HepG2 (cell line): Measurements from ENCODE around the gene ADSS1. TPM values are rescaled to one million over a fixed set of nuclear protein-coding genes. Genes with fewer than 3 reads are reported as not detected.

Source experiments
- AFF4 ChIP-seq: sonication (generic); formaldehyde crosslinking; IDR thresholded peaks from 2 replicates; pipeline ENCODE4 v1.4.0; 2020; ENCODE audit warnings: missing genetic modification reagents
- BCLAF1 ChIP-seq: fragments of 450-650 bp; IDR thresholded peaks from 2 replicates; pipeline ENCODE4 v1.6.1; 2017; ENCODE audit warnings: mild to moderate bottlenecking
- GLI4 ChIP-seq: sonication (generic); formaldehyde crosslinking; IDR thresholded peaks from 2 replicates; pipeline ENCODE4 v1.5.1; 2020; ENCODE audit warnings: missing genetic modification reagents, mild to moderate bottlenecking, moderate library complexity, borderline replicate concordance
- KMT2A ChIP-seq: sonication (generic); formaldehyde crosslinking; IDR thresholded peaks from 2 replicates; pipeline ENCODE4 v1.4.0; 2020; ENCODE audit warnings: missing genetic modification reagents
- MIER3 ChIP-seq: IDR thresholded peaks from 2 replicates; pipeline ENCODE4 v1.6.1; 2016; ENCODE audit warnings: missing compliant biosample characterization, borderline replicate concordance
- MXD3 ChIP-seq: IDR thresholded peaks from 2 replicates; pipeline ENCODE4 v1.6.1; 2016; ENCODE audit warnings: mild to moderate bottlenecking, missing biosample characterization, missing genetic modification reagents
- SMYD3 ChIP-seq: sonication (generic); formaldehyde crosslinking; IDR thresholded peaks from 2 replicates; pipeline ENCODE4 v1.8.1; 2023; ENCODE audit warnings: mild to moderate bottlenecking, missing genetic modification reagents
- SPEN ChIP-seq: sonication (generic); formaldehyde crosslinking; IDR thresholded peaks from 2 replicates; pipeline ENCODE4 v1.5.1; 2020; ENCODE audit warnings: low read depth, mild to moderate bottlenecking, missing genetic modification reagents
- STAT5B ChIP-seq: sonication (generic); formaldehyde crosslinking; IDR thresholded peaks from 2 replicates; pipeline ENCODE4 v1.4.0; 2020; ENCODE audit warnings: missing genetic modification reagents
- TCF12 ChIP-seq, 2 experiments: fragments of 450-650 bp in 1 of 2; sonication (generic) in 1 of 2; formaldehyde crosslinking in 1 of 2; IDR thresholded peaks; 2 replicates each; pipeline versions ENCODE4 v1.6.1 to v1.8.0; 2017 to 2022; ENCODE audit warnings: antibody characterized with exemption in 1 of 2, mild to moderate bottlenecking in 1 of 2, missing genetic modification reagents in 1 of 2, moderate library complexity in 1 of 2
- ZBTB1 ChIP-seq: sonication (generic); formaldehyde crosslinking; IDR thresholded peaks from 2 replicates; pipeline ENCODE4 v1.4.0; 2020; ENCODE audit warnings: missing genetic modification reagents, borderline replicate concordance
- ZEB1 ChIP-seq: IDR thresholded peaks from 2 replicates; pipeline ENCODE4 v1.6.1; 2012; ENCODE audit warnings: mild to moderate bottlenecking, low read depth, inconsistent platforms; ENCODE audit not compliant: insufficient replicate concordance
- ZFAT ChIP-seq: sonication (generic); formaldehyde crosslinking; conservative IDR thresholded peaks from 2 replicates; pipeline ENCODE4 v1.8.1; 2023; ENCODE audit warnings: missing genetic modification reagents, inconsistent platforms
- ZMYM2 ChIP-seq: sonication (generic); formaldehyde crosslinking; IDR thresholded peaks from 2 replicates; pipeline ENCODE4 v1.8.0; 2022; ENCODE audit warnings: mild to moderate bottlenecking, missing genetic modification reagents
- ZNF333 ChIP-seq: sonication (generic); formaldehyde crosslinking; IDR thresholded peaks from 2 replicates; pipeline ENCODE4 v1.4.0; 2020; ENCODE audit warnings: mild to moderate bottlenecking, missing genetic modification reagents, borderline replicate concordance
- ZNF33A ChIP-seq: sonication (generic); formaldehyde crosslinking; IDR thresholded peaks from 2 replicates; pipeline ENCODE4 v1.5.1; 2020; ENCODE audit warnings: missing genetic modification reagents, mild to moderate bottlenecking, moderate library complexity, borderline replicate concordance
- ZSCAN20 ChIP-seq: sonication (generic); formaldehyde crosslinking; IDR thresholded peaks from 2 replicates; pipeline ENCODE4 v1.4.0; 2020; ENCODE audit warnings: missing genetic modification reagents, mild to moderate bottlenecking, borderline replicate concordance
- polyA plus RNA-seq, 8 experiments: library from polyadenylated mRNA; depleted of rRNA in 3 of 8; stranded (reverse) in 7 of 8; unstranded in 1 of 8; fragments of >200 nt; fragmentation: Illumina TruSeq in 4 of 8; extraction: Trizol in 4 of 8; gene quantifications; 2 replicates each; pipeline versions ENCODE4 v1.2.1 to v1.2.3, GENCODE V29; 2011 to 2016; ENCODE audit warnings: low read depth in 4 of 8, missing spikeins in 1 of 8, mixed read lengths in 1 of 8; ENCODE audit not compliant: insufficient read depth in 1 of 8
- total RNA-seq, 5 experiments: library from RNA; depleted of rRNA; stranded (reverse); fragments of >200 nt; fragmentation: Illumina TruSeq; extraction: Trizol; gene quantifications; 2 replicates each; pipeline ENCODE4 v1.2.3, GENCODE V29; 2016; ENCODE audit warnings: low read depth in 1 of 5
- TF ChIP-seq, protein P1 (sequence below): sonication (generic); formaldehyde crosslinking; conservative IDR thresholded peaks from 2 replicates; pipeline ENCODE4 v1.4.0; 2020; ENCODE audit warnings: missing genetic modification reagents
- TF ChIP-seq, protein P2 (sequence below): IDR thresholded peaks from 2 replicates; pipeline ENCODE4 v1.6.1; 2016; ENCODE audit warnings: low read depth, borderline replicate concordance

Gene ADSS1
- total and polyA plus RNA-seq, 2 of the 13 experiments (the other 11 are each of a cell fraction or from before 2014, with no cell fraction given): 1.0 to 36.7 TPM

DNA sequence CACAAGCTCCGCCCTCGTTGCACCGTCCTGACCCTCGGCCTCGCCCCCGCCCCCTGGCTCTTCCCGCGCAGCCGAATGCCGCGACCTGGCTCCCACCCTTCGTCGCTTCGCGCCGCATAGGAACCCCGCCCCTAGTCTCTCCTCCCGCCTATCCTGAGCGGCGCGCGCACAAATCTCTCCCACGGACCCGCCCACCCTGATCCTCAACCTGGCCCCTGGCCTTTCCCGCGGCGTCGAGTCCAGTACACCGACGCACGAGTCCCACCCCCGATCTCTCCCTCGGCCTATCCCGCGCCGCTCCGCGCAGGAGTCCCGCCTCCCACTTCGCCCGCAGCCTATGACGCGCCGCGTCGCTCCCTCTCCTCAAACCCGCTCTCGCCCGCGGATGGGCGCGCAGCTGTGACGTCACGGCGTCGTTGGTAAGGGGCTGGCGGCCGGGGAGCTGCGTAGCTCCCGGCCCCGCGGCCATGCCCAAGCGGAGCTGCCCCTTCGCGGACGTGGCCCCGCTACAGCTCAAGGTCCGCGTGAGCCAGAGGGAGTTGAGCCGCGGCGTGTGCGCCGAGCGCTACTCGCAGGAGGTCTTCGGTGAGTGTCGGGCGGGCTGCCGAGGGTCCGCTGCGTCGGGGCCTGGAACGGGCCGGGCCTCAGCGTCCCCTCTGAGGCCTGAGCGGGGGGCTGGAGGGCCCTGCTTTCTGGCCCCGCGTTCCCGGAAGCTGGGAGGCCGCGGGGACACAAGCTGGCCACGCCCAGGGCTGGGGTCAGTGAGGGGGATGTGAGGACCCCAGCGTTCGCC is 28.9 kb downstream of the ADSS1 start, which contains the start of gene SIVA1 (continued):
- no peak for TF ChIP-seq ZBTB1
- TF ChIP-seq KMT2A: no peak; the same call in 1 of the 2 replicates
- no peak for TF ChIP-seq AFF4 (CRISPR knock-in tag)
- TF ChIP-seq TCF12 (IDR thresholded peaks at IDR 0.05): no peak
- TF ChIP-seq TCF12 (CRISPR knock-in tag; IDR thresholded peaks at IDR 0.05): no peak; the same call in 1 of the 2 replicates
- no peak for TF ChIP-seq STAT5B (CRISPR knock-in tag)
- TF ChIP-seq SMYD3 (CRISPR knock-in tag): peak; percentile 75; the same call in 1 of the 2 replicates
- no peak for TF ChIP-seq ZEB1
- TF ChIP-seq ZNF333 (CRISPR knock-in tag): 0 out of 2 replicates have a peak, but pooled peaks have one; percentile 46
- TF ChIP-seq ZMYM2 (CRISPR knock-in tag): peak; percentile 76; the same call in 1 of the 2 replicates
- TF ChIP-seq MIER3 (CRISPR knock-in tag): peak; percentile 67; the same call in 1 of the 2 replicates
- TF ChIP-seq GLI4 (CRISPR knock-in tag): no peak
- peak; percentile 40 for TF ChIP-seq SPEN (CRISPR knock-in tag)
- no peak for TF ChIP-seq BCLAF1
- no peak for TF ChIP-seq ZFAT (CRISPR knock-in tag)
- peak; percentile 82 for TF ChIP-seq MXD3
- TF ChIP-seq, protein P1, sequence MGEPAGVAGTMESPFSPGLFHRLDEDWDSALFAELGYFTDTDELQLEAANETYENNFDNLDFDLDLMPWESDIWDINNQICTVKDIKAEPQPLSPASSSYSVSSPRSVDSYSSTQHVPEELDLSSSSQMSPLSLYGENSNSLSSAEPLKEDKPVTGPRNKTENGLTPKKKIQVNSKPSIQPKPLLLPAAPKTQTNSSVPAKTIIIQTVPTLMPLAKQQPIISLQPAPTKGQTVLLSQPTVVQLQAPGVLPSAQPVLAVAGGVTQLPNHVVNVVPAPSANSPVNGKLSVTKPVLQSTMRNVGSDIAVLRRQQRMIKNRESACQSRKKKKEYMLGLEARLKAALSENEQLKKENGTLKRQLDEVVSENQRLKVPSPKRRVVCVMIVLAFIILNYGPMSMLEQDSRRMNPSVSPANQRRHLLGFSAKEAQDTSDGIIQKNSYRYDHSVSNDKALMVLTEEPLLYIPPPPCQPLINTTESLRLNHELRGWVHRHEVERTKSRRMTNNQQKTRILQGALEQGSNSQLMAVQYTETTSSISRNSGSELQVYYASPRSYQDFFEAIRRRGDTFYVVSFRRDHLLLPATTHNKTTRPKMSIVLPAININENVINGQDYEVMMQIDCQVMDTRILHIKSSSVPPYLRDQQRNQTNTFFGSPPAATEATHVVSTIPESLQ (CRISPR knock-in tag): 0 out of 2 replicates have a peak, but pooled peaks have one; percentile 5
- TF ChIP-seq ZNF33A: no peak
- TF ChIP-seq, protein P2, sequence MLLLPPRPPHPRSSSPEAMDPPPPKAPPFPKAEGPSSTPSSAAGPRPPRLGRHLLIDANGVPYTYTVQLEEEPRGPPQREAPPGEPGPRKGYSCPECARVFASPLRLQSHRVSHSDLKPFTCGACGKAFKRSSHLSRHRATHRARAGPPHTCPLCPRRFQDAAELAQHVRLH (CRISPR knock-in tag): no peak
- no peak for TF ChIP-seq ZSCAN20 (CRISPR knock-in tag)
